Cardiac septum (tissue), 1 donor: ENCODE results near the gene PHF21A. TPM values are rescaled to one million over a fixed set of nuclear protein-coding genes. Genes with fewer than 3 reads are reported as not detected.
"Not testable (repeated sequence)": the region's sequence is repeated elsewhere in the genome, so short reads cannot be mapped to it uniquely, and the experiment has no call there.

Source experiments
- DNase-seq: peaks from one replicate; pipeline ENCODE4 v3.0.0-alpha.2; 2020; ENCODE audit warnings: low spot score
- intact Hi-C: fragments of 100-400 bp; cut with DNase I; formaldehyde crosslinking; loops from one replicate; pipeline ENCODE4 v1.14.0; 2022
- total RNA-seq: library from RNA; stranded (reverse); fragmentation: NEBNext Ultra II Directional; extraction: Animal tissue kit (Norgen Biotek cat#: 25700); gene quantifications from one replicate; pipeline ENCODE4 v1.2.1, GENCODE V29; 2021
- donor health status: DM: no; HTN: no; CAD: no.

The PHF21A gene
- total RNA-seq, 1 donor from 2014 or later: 43.8 TPM

GRCh38 chr11:45917623-45918330 lies 203.5 kb downstream of the PHF21A start, which contains the start of gene PEX16:
Gene PEX16, minus strand, starts transcription at chr11:45917877. Its CDS starts 66 bp downstream, at chr11:45917811.
- intact Hi-C loops: loop anchor here (1.0 kb wide), 1 partner anchor 70 kb away; the partner anchor contains the start of gene CRY2
- DNase-seq: peak; percentile 98

GRCh38 chr11:45917286-45917622 lies 204.0 kb downstream of the PHF21A start:
- intact Hi-C loops: no loop called here

GRCh38 chr11:45915446-45915845 lies 205.8 kb downstream of the PHF21A start:
- no peak for DNase-seq
- intact Hi-C loops: no loop called here

More at GRCh38 chr11:45917286-45917622, 204.0 kb downstream of the PHF21A start:
- DNase-seq: no peak

- no peak for DNase-seq
- intact Hi-C loops: no loop called here
Measured at GRCh38 chr11:45913942-45914635, 207.2 kb downstream of the PHF21A start.

- intact Hi-C loops: no loop called here
- DNase-seq: no peak
Measured at GRCh38 chr11:45913514-45913913, 207.7 kb downstream of the PHF21A start.

GRCh38 chr11:45910623-45911022 lies 210.6 kb downstream of the PHF21A start:
- no peak for DNase-seq
- intact Hi-C loops: no loop called here

- no peak for DNase-seq
- intact Hi-C loops: no loop called here
Measured at GRCh38 chr11:45909594-45910475, 211.4 kb downstream of the PHF21A start.

GRCh38 chr11:45907911-45908370 lies 213.3 kb downstream of the PHF21A start:
- DNase-seq: no peak
- intact Hi-C loops: no loop called here

GRCh38 chr11:45906965-45907611 lies 214.2 kb downstream of the PHF21A start, which contains the start of gene FREY1:
Gene FREY1, minus strand, starts transcription at chr11:45907271. Its CDS starts 26 bp downstream, at chr11:45907245.
- intact Hi-C loops: no loop called here

GRCh38 chr11:45906096-45906682 lies 215.1 kb downstream of the PHF21A start:
- intact Hi-C loops: no loop called here
- DNase-seq: no peak

More at GRCh38 chr11:45906965-45907611, 214.2 kb downstream of the PHF21A start, which contains the start of gene FREY1:
- DNase-seq: no peak

- intact Hi-C loops, DNase-seq: not testable (repeated sequence)
Measured at GRCh38 chr11:45905576-45905975, 215.7 kb downstream of the PHF21A start.

GRCh38 chr11:45905095-45905494 lies 216.2 kb downstream of the PHF21A start:
- intact Hi-C loops: no loop called here
- no peak for DNase-seq

- intact Hi-C loops: no loop called here
- no peak for DNase-seq
Measured at GRCh38 chr11:45904309-45904915, 216.8 kb downstream of the PHF21A start.

- intact Hi-C loops: no loop called here
- no peak for DNase-seq
Measured at GRCh38 chr11:45902452-45903380, 218.5 kb downstream of the PHF21A start.

- intact Hi-C loops: no loop called here
- no peak for DNase-seq
Measured at GRCh38 chr11:45901626-45902025, 219.6 kb downstream of the PHF21A start.

GRCh38 chr11:45900916-45901617 lies 220.2 kb downstream of the PHF21A start:
- DNase-seq: no peak
- intact Hi-C loops: no loop called here
